NCI-H446 treated with DMSO at 0.1 percent for 48 hours (cell line): ENCODE data around the gene HOXC5.

Experiments
- DNase-seq: peaks from one replicate; lab custom pipeline; 2025; lab: John Stamatoyannopoulos, UW

HOXC5 gene

GRCh38 chr12:53995378-53996239 is 37.2 kb upstream of the HOXC5 start:
- no peak for DNase-seq

GRCh38 chr12:53996240-53997203 is 36.3 kb upstream of the HOXC5 start:
- no peak for DNase-seq

GRCh38 chr12:53997204-53998109 is 35.4 kb upstream of the HOXC5 start:
- no peak for DNase-seq

- DNase-seq, result no peak
Observed at GRCh38 chr12:53998110-53998899, 34.5 kb upstream of the HOXC5 start.

GRCh38 chr12:53998900-53999236 is 34.0 kb upstream of the HOXC5 start:
- DNase-seq, result no peak

GRCh38 chr12:53999559-54000115 is 33.2 kb upstream of the HOXC5 start:
- DNase-seq, result peak; percentile 28

GRCh38 chr12:54000116-54001114 is 32.4 kb upstream of the HOXC5 start, which contains the start of gene HOXC9:
Gene HOXC9 (plus strand): TSS chr12:54000161. CDS start chr12:54000189, 28 bp downstream.
- DNase-seq, result no peak

GRCh38 chr12:54001283-54002187 is 31.3 kb upstream of the HOXC5 start:
- no peak for DNase-seq

- DNase-seq, result no peak
Observed at GRCh38 chr12:54002278-54002914, 30.5 kb upstream of the HOXC5 start.

GRCh38 chr12:54002915-54003389 is 29.9 kb upstream of the HOXC5 start:
- no peak for DNase-seq

GRCh38 chr12:54003625-54004024 is 29.2 kb upstream of the HOXC5 start:
- DNase-seq, result no peak

- no peak for DNase-seq
Observed at GRCh38 chr12:54004063-54004840, 28.6 kb upstream of the HOXC5 start.

GRCh38 chr12:54004841-54005530 is 27.9 kb upstream of the HOXC5 start:
- DNase-seq, result no peak

- no peak for DNase-seq
Observed at GRCh38 chr12:54005531-54005852, 27.4 kb upstream of the HOXC5 start.

- DNase-seq, result no peak
Observed at GRCh38 chr12:54005853-54006558, 26.8 kb upstream of the HOXC5 start.
